K562 (cell line): ENCODE data around the gene MMP11.

Experiments
- CREM ChIP-seq: IDR thresholded peaks from 2 replicates; pipeline ENCODE4 v1.6.1; 2014; ENCODE audit warnings: antibody characterized with exemption, low read depth
- CTCF ChIP-seq, 3 experiments: IDR thresholded peaks in 2 of 3; conservative IDR thresholded peaks in 1 of 3; 2 replicates each; pipeline ENCODE4 v1.5.1; 2011 to 2012; ENCODE audit warnings: low read length in 3 of 3, mild to moderate bottlenecking in 3 of 3, control low read depth in 2 of 3, improper control_type of control experiment in 1 of 3, inconsistent platforms in 1 of 3, low read depth in 1 of 3, mixed read lengths in 1 of 3, moderate library complexity in 1 of 3; ENCODE audit not compliant: insufficient read depth in 2 of 3
- EZH2 ChIP-seq: IDR thresholded peaks from 2 replicates; pipeline ENCODE4 v1.6.1; 2012; ENCODE audit warnings: low read depth, mild to moderate bottlenecking, inconsistent platforms, low read length, borderline replicate concordance
- GABPB1 ChIP-seq: sonication (generic); formaldehyde crosslinking; IDR thresholded peaks from 2 replicates; pipeline ENCODE4 v1.8.0; 2022; ENCODE audit warnings: mild to moderate bottlenecking, missing genetic modification reagents
- GATA2 ChIP-seq: sonication (generic); formaldehyde crosslinking; IDR thresholded peaks from 2 replicates; pipeline ENCODE4 v1.4.0; 2020; ENCODE audit warnings: mild to moderate bottlenecking, missing genetic modification reagents
- JUNB ChIP-seq: fragments of 450-650 bp; formaldehyde crosslinking; conservative IDR thresholded peaks from 2 replicates; pipeline ENCODE4 v1.4.0; 2020; ENCODE audit warnings: mild to moderate bottlenecking
- NFYB ChIP-seq: IDR thresholded peaks from 2 replicates; pipeline ENCODE4 v1.6.1; 2011; ENCODE audit warnings: mild to moderate bottlenecking, moderate library complexity; ENCODE audit not compliant: insufficient read length; ENCODE audit errors: extremely low read depth
- RB1 ChIP-seq: fragments of 450-650 bp; IDR thresholded peaks from 2 replicates; pipeline ENCODE4 v1.6.1; 2017; ENCODE audit warnings: low read depth, mild to moderate bottlenecking
- SMAD4 ChIP-seq: fragments of 250-450 bp; sonication (Bioruptor Pico); conservative IDR thresholded peaks from 2 replicates; pipeline ENCODE4 v1.8.0; 2021; ENCODE audit warnings: inconsistent platforms, mild to moderate bottlenecking, moderate library complexity
- USF2 ChIP-seq: sonication (generic); formaldehyde crosslinking; IDR thresholded peaks from 2 replicates; pipeline ENCODE4 v1.5.0; 2020; ENCODE audit warnings: missing genetic modification reagents
- ZFX ChIP-seq: sonication (generic); formaldehyde crosslinking; IDR thresholded peaks from 2 replicates; pipeline ENCODE4 v1.8.0; 2022; ENCODE audit warnings: mild to moderate bottlenecking, missing genetic modification reagents, moderate library complexity
- TF ChIP-seq, protein P1 (sequence below), 2 experiments: fragments of 450-650 bp in 1 of 2; sonication (generic) in 1 of 2; formaldehyde crosslinking; conservative IDR thresholded peaks; 2 replicates each; pipeline versions ENCODE4 v1.4.0 to v1.8.1; 2020 to 2022; ENCODE audit warnings: mild to moderate bottlenecking in 1 of 2, missing genetic modification reagents in 1 of 2
- TF ChIP-seq, protein P2 (sequence below): fragments of 150-350 bp; IDR thresholded peaks from 2 replicates; pipeline ENCODE4 v1.6.1; 2014; ENCODE audit warnings: low read depth, mild to moderate bottlenecking, low read length, borderline replicate concordance
- TF ChIP-seq, protein P3 (sequence below): fragments of 250-450 bp; sonication (Bioruptor Pico); IDR thresholded peaks from 2 replicates; pipeline ENCODE4 v1.9.0; 2021; ENCODE audit warnings: mild to moderate bottlenecking

- TF ChIP-seq, protein P1, sequence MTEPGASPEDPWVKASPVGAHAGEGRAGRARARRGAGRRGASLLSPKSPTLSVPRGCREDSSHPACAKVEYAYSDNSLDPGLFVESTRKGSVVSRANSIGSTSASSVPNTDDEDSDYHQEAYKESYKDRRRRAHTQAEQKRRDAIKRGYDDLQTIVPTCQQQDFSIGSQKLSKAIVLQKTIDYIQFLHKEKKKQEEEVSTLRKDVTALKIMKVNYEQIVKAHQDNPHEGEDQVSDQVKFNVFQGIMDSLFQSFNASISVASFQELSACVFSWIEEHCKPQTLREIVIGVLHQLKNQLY (CRISPR knock-in tag; conservative IDR thresholded peaks at IDR 0.05) = no peak
- TF ChIP-seq ZFX (CRISPR knock-in tag) = no peak
- TF ChIP-seq CTCF (IDR thresholded peaks at IDR 0.05 in 2 of 3, conservative IDR thresholded peaks at IDR 0.05 in 1 of 3; ENCODE audit: insufficient read depth in 2 of 3, low read depth in 1 of 3, low read length in 3 of 3) = no peak
- TF ChIP-seq CREM = no peak
- no peak for TF ChIP-seq GATA2
- no peak for TF ChIP-seq GABPB1 (CRISPR knock-in tag)
- TF ChIP-seq, protein P2, sequence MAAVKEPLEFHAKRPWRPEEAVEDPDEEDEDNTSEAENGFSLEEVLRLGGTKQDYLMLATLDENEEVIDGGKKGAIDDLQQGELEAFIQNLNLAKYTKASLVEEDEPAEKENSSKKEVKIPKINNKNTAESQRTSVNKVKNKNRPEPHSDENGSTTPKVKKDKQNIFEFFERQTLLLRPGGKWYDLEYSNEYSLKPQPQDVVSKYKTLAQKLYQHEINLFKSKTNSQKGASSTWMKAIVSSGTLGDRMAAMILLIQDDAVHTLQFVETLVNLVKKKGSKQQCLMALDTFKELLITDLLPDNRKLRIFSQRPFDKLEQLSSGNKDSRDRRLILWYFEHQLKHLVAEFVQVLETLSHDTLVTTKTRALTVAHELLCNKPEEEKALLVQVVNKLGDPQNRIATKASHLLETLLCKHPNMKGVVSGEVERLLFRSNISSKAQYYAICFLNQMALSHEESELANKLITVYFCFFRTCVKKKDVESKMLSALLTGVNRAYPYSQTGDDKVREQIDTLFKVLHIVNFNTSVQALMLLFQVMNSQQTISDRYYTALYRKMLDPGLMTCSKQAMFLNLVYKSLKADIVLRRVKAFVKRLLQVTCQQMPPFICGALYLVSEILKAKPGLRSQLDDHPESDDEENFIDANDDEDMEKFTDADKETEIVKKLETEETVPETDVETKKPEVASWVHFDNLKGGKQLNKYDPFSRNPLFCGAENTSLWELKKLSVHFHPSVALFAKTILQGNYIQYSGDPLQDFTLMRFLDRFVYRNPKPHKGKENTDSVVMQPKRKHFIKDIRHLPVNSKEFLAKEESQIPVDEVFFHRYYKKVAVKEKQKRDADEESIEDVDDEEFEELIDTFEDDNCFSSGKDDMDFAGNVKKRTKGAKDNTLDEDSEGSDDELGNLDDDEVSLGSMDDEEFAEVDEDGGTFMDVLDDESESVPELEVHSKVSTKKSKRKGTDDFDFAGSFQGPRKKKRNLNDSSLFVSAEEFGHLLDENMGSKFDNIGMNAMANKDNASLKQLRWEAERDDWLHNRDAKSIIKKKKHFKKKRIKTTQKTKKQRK = no peak
- TF ChIP-seq, protein P3, sequence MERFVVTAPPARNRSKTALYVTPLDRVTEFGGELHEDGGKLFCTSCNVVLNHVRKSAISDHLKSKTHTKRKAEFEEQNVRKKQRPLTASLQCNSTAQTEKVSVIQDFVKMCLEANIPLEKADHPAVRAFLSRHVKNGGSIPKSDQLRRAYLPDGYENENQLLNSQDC (CRISPR knock-in tag) = no peak
- TF ChIP-seq RB1 = no peak
- no peak for TF ChIP-seq USF2 (CRISPR knock-in tag)
- no peak for TF ChIP-seq SMAD4
- no peak for TF ChIP-seq JUNB (CRISPR knock-in tag)
- TF ChIP-seq EZH2 = no peak
- no peak for TF ChIP-seq NFYB
Measured at GRCh38 chr22:23801238-23801821, 28.7 kb downstream of the MMP11 start.
